ENCODE data around the gene HOXB6.

The HOXB6 gene

DNA sequence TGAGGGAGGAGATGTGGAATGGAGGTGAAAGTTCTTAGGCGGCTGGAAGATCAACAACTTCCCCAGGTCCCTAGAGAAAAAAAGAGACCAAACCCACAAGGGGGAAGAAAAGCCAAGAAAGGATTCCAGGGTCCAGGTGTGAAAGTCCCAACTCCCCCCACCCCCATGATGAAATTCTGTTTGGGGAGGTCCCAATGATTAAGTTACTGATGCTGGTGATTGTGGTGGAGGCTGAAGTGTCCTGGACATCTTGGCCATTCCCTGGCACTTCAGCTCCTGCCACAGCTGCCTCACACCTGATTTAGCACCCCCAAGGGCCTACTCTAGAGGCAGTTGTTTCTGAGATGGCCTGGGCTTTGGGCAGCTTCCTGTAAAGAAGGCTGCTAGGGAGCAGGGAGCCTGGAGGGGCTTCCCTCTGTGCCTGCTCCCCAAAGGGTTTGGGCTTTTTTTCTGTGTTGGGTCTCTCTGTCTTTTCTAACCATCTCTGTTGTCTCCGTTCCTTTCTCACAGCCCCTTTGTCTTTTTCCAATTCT, 39.7 kb downstream of the HOXB6 start:
- DNase-seq = no peak

GRCh38 chr17:48564188-48565021, 40.4 kb downstream of the HOXB6 start:
- DNase-seq = no peak

DNA sequence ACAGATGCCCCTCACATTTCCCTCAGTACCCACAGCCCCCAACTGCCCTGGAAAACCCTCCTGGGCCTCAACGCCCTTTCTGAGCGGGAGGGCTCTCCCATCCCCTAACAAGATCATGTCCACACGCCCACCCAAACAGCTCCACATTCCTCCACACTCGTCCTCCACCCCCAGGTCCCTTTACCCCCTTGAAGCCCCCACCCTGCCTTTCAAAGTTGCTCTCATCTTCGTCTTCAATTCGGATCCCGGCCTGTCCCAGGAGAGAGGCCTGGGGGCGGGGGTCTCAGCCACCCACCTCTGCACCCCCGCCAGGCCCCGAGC, 41.0 kb downstream of the HOXB6 start:
- no peak for DNase-seq

- DNase-seq = no peak
These were observed 41.4 kb downstream of the HOXB6 start for GRCh38 chr17:48563385-48563838.

GRCh38 chr17:48562934-48563333, 41.9 kb downstream of the HOXB6 start:
- no peak for DNase-seq

- no peak for DNase-seq
These were observed 42.6 kb downstream of the HOXB6 start for GRCh38 chr17:48561884-48562810.

DNA sequence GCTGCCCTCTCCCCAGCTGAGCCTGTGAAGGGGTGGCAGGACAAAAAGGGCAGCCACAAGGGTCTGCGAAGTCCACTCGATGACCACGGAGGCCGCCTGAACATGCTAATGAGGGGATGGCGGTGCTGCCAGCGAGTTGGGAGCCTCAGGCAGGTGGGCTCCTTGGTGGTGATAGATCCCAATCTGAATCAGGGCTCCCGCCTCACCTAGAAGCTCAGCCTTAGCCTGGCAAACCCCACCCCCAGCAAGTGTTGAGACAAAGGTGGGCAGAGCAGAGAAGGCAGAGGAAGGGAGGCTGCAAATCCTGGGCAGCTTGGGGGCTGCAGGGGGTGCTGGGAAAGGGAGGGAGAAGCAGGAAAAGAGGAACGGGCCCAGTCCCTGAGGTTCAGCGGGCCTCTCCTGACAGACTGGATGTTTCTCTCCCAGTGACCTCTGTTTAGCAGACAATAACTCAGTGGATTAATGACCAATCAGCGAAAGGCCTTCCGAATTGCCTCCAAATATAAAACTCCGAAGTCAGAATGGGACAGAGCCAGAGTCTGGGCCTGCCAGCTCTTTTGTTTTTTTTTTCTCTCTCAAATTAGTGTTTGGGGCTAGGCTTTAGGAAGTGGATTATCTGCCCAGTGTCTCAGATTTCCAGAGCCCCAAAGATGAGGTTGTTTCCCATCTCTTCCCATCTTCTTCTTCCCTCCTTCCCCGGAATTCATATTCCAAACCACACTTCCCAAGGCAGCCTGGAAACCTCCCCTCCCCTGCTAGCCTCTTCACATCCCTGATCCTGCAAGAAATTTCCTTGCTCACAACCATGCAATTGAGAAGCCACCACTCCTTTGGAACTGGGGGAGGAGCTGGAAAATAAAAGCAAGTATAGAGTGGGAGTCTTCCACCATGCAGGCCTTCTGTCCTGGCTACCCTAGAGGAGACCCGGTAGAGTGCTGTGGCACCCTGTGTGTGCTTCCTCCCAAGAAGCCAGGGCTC, 44.7 kb downstream of the HOXB6 start:
- DNase-seq = no peak

DNA sequence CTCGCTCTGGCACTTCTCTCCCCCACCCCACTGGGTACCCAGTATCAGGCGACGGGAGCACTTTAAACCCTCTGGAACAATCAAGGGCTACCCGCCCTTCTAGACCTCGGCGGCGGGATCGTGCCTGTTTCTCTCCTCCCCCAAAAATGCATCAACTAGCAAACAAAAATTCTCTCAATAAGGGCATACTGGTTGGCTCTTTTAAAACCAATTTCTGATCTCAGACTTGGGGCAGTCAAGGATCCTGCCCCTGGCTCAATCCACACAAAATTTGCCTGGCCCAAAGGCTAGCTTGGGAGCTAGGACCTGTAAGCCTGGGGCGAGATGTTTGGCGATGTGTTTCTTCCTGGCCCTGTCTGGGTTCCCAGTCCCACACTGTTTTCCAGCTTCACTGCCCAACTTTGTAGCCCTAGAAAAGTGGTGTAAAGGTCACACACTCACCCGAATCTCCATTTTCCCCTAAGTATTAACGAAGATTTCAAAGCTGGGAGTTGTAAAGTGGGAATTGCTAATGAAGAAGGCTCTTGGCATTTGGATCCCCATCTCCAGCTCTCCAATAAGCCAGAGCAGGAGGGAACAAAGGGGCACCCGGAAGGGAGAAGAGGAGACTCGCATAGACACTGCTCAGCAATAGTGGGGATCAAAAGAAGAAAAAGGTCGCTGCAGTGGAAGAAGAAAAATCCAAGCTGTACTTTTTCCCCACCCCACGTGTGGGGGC, 45.5 kb downstream of the HOXB6 start:
- DNase-seq = no peak

DNA sequence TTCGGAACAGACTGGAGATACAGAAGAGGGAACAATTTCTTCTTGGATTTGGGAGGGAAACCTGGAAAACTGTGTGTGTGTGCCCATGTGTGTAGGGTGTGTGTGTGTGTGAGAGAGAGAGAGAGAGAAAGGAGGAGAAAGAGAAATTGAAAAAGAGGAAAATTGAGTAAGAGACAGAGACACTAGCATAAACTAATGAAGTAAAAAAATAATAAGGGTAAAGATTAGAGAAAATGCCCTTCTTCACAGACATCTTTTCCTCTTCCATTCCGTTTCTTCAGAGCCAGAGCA, 46.0 kb downstream of the HOXB6 start:
- DNase-seq = no peak

GRCh38 chr17:48558057-48558830, 46.5 kb downstream of the HOXB6 start:
- DNase-seq = no peak

DNA sequence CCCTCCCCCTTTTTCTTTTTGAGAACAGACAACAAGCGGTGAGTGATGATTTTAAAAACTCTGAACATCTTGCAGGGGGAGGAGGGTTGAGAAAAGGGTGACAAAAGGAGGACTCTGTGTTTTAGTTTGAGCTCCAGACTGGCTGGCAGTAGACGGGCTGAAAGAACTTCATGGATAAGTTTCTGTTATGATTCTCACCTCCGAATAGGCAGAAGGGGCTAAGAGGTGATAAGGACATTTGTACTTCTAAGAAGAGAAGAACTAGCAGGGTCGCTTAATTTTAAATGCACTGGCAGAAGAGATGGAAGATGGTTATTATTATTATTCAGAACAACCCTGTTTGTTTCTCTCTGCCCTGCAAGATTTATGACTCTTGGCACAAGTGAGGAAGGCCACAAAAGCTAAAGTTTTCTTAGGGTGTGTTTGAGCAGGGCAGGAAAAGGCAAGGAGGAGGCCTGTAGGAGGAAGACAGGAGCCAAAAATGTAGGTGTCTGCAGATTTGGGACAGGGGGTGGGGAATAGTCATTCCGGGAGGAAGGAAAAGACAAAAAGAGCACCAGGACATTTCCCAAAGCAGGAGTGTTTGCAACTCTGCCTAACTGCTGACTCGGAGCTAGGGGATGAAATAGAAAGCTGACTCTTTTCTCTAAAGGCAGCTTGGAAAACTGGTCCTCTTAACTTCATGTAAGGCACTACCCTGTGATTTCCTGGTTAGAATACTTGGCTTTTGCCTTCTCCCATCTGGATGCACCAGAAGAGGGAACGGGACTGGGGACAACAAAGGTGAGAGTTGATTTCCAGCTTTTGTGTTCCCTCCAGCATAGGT, 48.0 kb downstream of the HOXB6 start:
- DNase-seq = no peak

- DNase-seq = no peak
These were observed 48.6 kb downstream of the HOXB6 start for GRCh38 chr17:48556229-48556575.

GRCh38 chr17:48555258-48556228, 49.2 kb downstream of the HOXB6 start:
- no peak for DNase-seq

DNA sequence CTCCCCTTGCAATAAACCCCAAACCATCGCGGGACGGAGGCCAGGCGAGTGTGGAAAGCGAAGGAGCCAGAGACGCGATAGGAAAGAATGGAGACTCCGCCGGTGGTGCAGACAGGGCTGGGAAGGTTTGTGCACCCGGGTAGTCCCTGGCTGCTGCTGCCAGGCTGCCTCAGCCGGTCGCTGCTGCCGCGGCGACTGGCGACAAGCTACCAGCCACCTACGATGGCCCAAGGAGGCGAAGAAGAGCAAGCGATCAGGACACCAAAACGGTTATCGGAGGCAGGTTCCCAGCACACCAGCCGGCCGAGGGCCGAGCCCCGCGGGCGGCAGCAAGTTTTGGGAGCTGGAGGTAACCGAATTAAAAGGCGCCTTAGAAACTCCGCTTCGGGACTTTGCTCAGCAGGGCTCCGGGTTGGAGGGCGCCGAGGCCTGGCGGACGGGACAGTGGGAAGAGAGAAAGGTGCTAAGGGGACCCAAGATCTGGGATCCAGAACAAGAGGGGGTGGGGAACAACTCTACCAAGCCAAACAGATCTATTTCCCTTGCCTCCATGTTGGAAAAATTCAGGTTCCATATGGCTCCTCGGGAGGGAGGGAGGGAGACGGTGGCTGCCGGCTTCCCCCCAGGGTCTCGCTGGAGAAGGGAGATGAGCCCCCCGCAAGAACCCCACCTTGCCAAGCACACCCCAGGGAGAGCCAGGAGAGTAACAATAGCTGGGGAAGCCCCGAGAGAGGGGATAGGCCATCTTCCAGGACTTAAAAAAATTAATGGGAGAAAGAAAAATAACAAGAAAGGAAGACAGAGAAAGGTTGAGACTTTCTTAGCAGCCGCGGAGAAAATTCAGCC, 50.2 kb downstream of the HOXB6 start:
- DNase-seq = no peak

GRCh38 chr17:48553826-48554225, 51.0 kb downstream of the HOXB6 start:
- no peak for DNase-seq

- DNase-seq = no peak
These were observed 51.6 kb downstream of the HOXB6 start for GRCh38 chr17:48553190-48553547.

DNA sequence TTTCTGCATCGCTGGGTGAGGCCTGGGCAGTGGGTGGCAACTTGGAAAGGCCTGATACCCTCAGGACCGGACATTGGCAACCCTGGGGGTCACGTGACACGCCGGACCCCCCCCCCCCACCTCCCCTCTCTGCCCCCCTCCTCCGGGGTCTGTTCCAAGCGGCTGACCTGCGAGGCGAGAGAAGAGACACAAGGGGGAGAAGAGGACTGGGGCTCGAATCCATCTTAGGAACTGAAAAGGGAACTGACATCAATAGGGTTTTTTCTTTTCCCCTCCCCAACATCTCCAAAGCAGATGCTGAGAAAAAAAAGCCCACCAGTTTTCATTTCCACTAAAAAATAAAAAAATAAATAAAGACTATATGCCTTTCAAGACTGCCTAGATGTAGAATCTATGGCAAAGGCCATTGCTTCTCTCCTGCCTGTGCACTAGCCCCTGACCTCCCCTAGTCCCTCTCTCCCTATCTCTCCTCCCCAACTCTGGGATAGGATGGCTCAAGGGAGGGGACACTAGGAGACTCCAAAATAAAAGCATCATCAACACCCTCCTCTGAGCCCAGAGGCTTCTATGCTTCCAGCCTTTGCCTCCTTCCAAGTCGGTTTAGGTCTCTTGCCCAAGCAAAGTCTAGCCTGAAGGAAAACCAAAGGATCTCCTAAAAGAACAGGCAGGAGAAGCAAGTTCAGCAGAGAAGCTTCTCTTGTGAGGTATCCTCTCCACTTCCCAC, 52.2 kb downstream of the HOXB6 start:
- DNase-seq = no peak

All from stimulated activated CD4-positive, alpha-beta T cell treated with anti-CD3 and anti-CD28 coated beads, Interleukin-2, amount 100 ng/mL, for 48 hours (primary cell).